ENCODE data around the gene CFAP119. TPM values are rescaled to one million over a fixed set of nuclear protein-coding genes. Genes with fewer than 3 reads are reported as not detected.

Gene CFAP119
- total and polyA plus RNA-seq, 8 donors = 2.0 to 71.2 (median 10.4) TPM; not detected in 2

DNA sequence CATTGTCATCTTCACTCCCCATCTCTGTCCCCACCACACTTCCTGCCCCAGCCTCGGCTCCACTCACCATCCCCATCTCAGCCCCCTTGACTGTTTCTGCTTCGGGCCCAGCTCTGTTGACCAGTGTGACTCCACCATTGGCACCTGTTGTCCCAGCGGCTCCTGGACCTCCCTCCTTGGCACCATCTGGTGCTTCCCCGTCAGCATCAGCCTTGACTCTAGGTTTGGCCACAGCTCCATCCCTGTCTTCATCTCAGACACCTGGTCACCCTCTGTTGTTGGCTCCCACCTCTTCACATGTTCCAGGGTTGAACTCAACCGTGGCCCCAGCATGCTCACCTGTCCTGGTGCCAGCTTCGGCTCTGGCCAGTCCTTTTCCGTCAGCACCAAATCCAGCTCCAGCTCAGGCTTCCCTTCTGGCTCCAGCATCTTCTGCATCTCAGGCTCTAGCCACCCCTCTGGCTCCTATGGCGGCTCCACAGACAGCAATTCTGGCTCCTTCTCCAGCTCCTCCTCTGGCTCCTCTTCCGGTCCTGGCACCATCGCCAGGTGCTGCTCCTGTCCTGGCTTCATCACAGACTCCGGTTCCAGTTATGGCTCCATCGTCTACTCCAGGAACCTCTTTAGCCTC is 38.0 kb downstream of the CFAP119 start:
- Histone ChIP-seq H3K4me1 (peaks cover 0 to 16% (median 0%) of the 10 kb centered on the region in 4 donors), H3K27ac (no peak overlapping the region), H3K27me3 (no peaks in the 10 kb centered on the region), H3K36me3 (peaks cover 71 to 98% (median 97%) of the 10 kb centered on the region in 4 donors), H3K9me3 (no peaks in the 10 kb centered on the region), H3K4me3 (no peak overlapping the region)
- 91 to 92% (median 92%) methylated on average over 12 of the region's 12 CpGs for WGBS, 5 donors
- intact Hi-C loops (cut with DNase I; ENCODE audit: low total_unique reads) = no loop called here
- no peak for TF ChIP-seq POLR2A (IDR thresholded peaks at IDR 0.05)
- no peak for TF ChIP-seq POLR2AphosphoS5 (IDR thresholded peaks at IDR 0.05)
- TF ChIP-seq, protein P1, sequence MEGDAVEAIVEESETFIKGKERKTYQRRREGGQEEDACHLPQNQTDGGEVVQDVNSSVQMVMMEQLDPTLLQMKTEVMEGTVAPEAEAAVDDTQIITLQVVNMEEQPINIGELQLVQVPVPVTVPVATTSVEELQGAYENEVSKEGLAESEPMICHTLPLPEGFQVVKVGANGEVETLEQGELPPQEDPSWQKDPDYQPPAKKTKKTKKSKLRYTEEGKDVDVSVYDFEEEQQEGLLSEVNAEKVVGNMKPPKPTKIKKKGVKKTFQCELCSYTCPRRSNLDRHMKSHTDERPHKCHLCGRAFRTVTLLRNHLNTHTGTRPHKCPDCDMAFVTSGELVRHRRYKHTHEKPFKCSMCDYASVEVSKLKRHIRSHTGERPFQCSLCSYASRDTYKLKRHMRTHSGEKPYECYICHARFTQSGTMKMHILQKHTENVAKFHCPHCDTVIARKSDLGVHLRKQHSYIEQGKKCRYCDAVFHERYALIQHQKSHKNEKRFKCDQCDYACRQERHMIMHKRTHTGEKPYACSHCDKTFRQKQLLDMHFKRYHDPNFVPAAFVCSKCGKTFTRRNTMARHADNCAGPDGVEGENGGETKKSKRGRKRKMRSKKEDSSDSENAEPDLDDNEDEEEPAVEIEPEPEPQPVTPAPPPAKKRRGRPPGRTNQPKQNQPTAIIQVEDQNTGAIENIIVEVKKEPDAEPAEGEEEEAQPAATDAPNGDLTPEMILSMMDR (IDR thresholded peaks at IDR 0.05) = no peak
- no peak for TF ChIP-seq EP300 (IDR thresholded peaks at IDR 0.05)
- DNase-seq = no peak

DNA sequence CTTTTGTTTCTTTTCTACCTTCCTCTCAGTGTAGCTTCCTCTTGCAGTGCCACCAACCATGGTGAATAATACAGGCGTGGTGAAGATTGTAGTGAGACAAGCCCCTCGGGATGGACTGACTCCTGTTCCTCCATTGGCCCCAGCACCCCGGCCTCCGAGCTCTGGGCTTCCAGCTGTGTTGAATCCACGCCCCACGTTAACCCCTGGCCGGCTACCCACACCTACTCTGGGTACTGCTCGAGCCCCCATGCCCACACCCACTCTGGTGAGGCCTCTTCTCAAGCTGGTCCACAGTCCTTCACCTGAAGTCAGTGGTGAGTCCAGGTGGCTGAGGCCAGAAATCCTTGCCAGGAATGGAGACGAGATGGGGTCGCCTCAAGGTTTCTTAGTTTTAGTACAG is 38.9 kb downstream of the CFAP119 start:
- Histone ChIP-seq H3K4me1 (peaks cover 0 to 16% (median 0%) of the 10 kb centered on the region in 4 donors), H3K9me3 (no peaks in the 10 kb centered on the region), H3K27me3 (no peaks in the 10 kb centered on the region), H3K27ac (no peak overlapping the region), H3K36me3 (peaks cover 78 to 100% (median 100%) of the 10 kb centered on the region in 4 donors), H3K4me3 (no peak overlapping the region)
- intact Hi-C loops (cut with DNase I; ENCODE audit: low total_unique reads) = no loop called here
- WGBS, 5 donors = 84 to 92% (median 88%) methylated on average over 10 of the region's 10 CpGs
- DNase-seq = no peak
- TF ChIP-seq POLR2AphosphoS5 (IDR thresholded peaks at IDR 0.05) = no peak
- TF ChIP-seq EP300 (IDR thresholded peaks at IDR 0.05) = no peak
- TF ChIP-seq, protein P1 (IDR thresholded peaks at IDR 0.05) = no peak
- no peak for TF ChIP-seq POLR2A (IDR thresholded peaks at IDR 0.05)

DNA sequence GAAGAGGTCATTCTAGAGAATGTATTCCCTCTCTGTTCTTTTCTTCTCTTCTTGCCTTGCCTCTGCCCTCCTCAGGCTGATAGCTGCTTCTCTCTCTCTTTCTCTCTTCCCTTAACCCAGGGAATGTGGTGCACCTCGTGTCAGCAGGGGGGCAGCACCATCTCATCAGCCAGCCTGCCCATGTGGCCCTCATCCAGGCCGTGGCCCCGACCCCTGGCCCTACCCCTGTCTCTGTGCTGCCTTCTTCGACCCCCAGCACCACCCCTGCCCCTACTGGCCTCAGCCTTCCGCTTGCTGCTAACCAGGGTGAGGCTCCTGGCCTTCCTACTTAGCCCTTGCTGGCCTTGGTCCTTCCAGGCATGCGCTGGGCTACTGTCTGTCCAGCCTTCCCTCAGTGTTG is 39.4 kb downstream of the CFAP119 start:
- Histone ChIP-seq H3K27me3 (no peaks in the 10 kb centered on the region), H3K36me3 (peaks cover 82 to 100% (median 100%) of the 10 kb centered on the region in 4 donors), H3K4me3 (no peak overlapping the region), H3K27ac (no peak overlapping the region), H3K9me3 (no peaks in the 10 kb centered on the region), H3K4me1 (peaks cover 0 to 16% (median 0%) of the 10 kb centered on the region in 4 donors)
- DNase-seq = no peak
- TF ChIP-seq, protein P1 (IDR thresholded peaks at IDR 0.05) = no peak
- TF ChIP-seq POLR2A (IDR thresholded peaks at IDR 0.05) (no peak), POLR2AphosphoS5 (IDR thresholded peaks at IDR 0.05) (no peak), EP300 (IDR thresholded peaks at IDR 0.05) (no peak)
- intact Hi-C loops (cut with DNase I; ENCODE audit: low total_unique reads) = no loop called here
- WGBS, 5 donors = 70 to 79% (median 72%) methylated on average over 6 of the region's 6 CpGs

DNA sequence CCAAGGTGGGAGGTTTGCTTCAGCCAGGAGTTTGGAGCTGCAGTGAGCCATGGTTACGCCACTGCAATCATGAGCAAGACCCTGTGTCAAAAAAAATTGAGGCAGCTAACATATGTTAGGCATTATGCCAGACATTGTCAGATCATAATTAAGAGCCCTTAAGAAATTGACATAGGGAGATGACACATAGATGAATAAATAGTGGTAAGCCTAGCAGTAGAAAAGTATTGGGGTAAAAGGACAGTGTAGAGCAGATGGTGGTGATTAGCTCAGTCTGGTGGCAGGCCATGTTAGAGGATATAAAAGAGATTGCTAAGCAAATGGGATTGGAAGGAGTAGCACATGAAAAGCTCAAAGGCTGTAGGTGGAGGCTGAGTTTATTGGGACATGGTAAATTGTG is 40.3 kb downstream of the CFAP119 start:
- intact Hi-C loops (cut with DNase I; ENCODE audit: low total_unique reads) = no loop called here
- 86 to 100% (median 96%) methylated on average over 1 of the region's 1 CpG for WGBS, 5 donors
- no peak for DNase-seq
- TF ChIP-seq, protein P1 (IDR thresholded peaks at IDR 0.05) = no peak
- TF ChIP-seq EP300 (IDR thresholded peaks at IDR 0.05) (no peak), POLR2A (IDR thresholded peaks at IDR 0.05) (no peak), POLR2AphosphoS5 (IDR thresholded peaks at IDR 0.05) (no peak)
- no peaks in the 10 kb centered on the region for H3K9me3 ChIP-seq
- no peaks in the 10 kb centered on the region for H3K27me3 ChIP-seq
- peaks cover 91 to 100% (median 100%) of the 10 kb centered on the region in 4 donors for H3K36me3 ChIP-seq
- peaks cover 0 to 20% (median 0%) of the 10 kb centered on the region in 4 donors for H3K4me1 ChIP-seq
- H3K4me3 ChIP-seq = no peak overlapping the region
- no peak overlapping the region for H3K27ac ChIP-seq

Data from stomach (tissue), 9 donors.